ENCODE results near the gene ESYT3.
"Not testable (repeated sequence)": the region's sequence is repeated elsewhere in the genome, so short reads cannot be mapped to it uniquely, and the experiment has no call there.

GRCh38 chr3:138426754-138427153 lies 7.7 kb upstream of the ESYT3 start:
- not testable (repeated sequence) for TF ChIP-seq CTCF, POLR2A (IDR thresholded peaks at IDR 0.05)

Data from right lobe of liver (tissue), 4 donors.